Measurements from ENCODE around the gene REEP2.
"Not testable (repeated sequence)": the region's sequence is repeated elsewhere in the genome, so short reads cannot be mapped to it uniquely, and the experiment has no call there.

Gene REEP2

GRCh38 chr5:138466125-138466899 lies 27.5 kb downstream of the REEP2 start:
- DNase-seq, result peak; percentile 48

- no peak for DNase-seq
Measured at GRCh38 chr5:138466900-138467710, 28.2 kb downstream of the REEP2 start.

GRCh38 chr5:138467711-138468132 lies 28.9 kb downstream of the REEP2 start:
- no peak for DNase-seq

DNA sequence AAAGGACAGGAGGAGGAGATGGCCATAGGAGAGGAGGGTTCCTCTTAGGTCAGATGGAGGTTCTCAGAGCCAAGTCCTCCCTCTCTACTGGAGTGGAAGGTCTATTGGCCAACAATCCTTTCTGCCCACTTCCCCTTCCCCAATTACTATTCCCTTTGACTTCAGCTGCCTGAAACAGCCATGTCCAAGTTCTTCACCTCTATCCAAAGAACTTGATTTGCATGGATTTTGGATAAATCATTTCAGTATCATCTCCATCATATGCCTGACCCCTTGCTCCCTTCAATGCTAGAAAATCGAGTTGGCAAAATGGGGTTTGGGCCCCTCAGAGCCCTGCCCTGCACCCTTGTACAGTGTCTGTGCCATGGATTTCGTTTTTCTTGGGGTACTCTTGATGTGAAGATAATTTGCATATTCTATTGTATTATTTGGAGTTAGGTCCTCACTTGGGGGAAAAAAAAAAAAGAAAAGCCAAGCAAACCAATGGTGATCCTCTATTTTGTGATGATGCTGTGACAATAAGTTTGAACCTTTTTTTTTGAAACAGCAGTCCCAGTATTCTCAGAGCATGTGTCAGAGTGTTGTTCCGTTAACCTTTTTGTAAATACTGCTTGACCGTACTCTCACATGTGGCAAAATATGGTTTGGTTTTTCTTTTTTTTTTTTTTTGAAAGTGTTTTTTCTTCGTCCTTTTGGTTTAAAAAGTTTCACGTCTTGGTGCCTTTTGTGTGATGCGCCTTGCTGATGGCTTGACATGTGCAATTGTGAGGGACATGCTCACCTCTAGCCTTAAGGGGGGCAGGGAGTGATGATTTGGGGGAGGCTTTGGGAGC lies 29.5 kb downstream of the REEP2 start:
- no peak for DNase-seq

DNA sequence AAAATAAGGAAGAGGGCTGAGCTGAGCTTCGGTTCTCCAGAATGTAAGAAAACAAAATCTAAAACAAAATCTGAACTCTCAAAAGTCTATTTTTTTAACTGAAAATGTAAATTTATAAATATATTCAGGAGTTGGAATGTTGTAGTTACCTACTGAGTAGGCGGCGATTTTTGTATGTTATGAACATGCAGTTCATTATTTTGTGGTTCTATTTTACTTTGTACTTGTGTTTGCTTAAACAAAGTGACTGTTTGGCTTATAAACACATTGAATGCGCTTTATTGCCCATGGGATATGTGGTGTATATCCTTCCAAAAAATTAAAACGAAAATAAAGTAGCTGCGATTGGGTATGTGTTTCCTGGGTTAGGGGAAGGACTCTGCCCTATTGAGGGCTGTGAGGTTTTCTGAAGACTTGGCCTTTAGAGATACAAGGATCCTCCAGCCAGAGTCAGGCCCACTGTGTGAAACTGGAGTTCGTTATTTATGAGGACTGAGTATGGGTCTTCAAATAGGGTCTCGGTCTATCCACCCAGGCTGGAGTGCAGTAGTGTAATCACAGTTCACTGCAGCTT lies 30.2 kb downstream of the REEP2 start:
- no peak for DNase-seq

DNA sequence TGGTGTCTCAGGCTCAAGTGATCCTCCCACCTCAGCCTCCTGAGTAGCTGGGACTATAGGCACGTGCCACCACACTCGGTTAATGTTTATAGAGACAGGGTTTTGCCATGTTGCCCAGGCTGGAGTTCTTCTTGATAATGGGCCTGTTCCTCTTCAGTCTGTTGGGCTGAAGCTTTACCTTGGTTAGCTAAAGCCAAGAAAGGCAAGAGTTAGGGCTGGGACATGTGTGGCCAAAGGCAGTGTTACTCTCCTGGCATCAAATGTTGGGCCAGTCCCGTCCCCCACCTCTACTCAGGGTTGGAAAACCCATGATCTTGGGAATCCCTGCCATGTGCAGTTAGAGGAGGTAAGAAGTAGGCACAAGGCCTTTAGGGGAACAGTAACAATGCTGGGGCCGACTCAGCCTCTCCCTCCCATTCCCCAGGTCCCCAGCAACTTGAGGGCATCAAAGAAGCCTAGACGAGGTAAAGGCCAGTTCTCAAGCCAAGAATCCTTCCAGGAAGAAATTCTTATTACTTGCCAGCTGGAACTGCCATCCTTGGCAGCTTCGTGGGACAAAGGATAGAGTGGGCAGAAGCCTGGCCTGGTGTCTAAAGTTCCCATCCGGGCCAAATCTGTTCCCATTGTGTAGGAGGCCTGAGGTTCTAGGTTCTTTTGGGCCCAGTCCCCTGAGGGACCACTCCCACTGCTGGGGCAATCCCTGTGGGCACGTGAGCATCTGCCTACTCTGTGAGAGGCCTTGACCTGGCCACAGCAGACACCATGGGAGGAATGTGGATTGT lies 30.9 kb downstream of the REEP2 start:
- DNase-seq, result no peak

GRCh38 chr5:138470322-138471051 lies 31.6 kb downstream of the REEP2 start:
- no peak for DNase-seq

DNA sequence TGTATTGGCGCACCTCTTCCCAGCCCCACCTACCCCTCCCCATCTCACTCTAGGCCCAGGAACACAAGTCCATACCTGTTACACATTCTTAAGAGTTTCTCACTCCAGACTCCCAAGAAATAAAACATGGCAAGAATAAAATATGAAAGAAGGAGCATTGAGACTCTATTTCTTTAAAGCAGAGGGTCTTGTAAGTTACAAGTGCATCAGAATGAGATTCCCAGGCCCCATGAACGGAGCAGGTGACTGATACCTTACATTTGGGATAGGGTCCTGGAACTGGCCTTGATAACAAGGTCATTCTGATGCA lies 32.1 kb downstream of the REEP2 start:
- no peak for DNase-seq

GRCh38 chr5:138472353-138472752 lies 33.5 kb downstream of the REEP2 start:
- no peak for DNase-seq

- DNase-seq, result not testable (repeated sequence)
Measured at GRCh38 chr5:138473151-138473550, 34.3 kb downstream of the REEP2 start.

DNA sequence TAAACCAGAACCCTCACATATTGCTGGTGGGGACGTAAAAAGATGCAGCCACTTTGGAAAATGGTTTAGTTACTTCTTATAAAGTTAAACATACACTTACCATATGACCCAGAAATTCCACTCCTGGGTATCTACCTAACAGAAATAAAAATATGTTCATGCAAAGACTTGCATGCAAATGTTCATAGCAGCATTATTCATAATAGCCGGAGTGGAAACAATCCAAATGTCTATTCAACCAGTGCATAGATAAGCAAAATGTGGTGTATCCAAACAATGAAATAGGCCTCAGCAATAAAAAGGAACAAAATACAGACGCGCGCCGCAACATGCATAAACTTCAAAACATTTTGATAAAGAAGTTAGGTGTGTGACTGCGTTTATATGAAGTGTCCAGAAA lies 38.1 kb downstream of the REEP2 start:
- no peak for DNase-seq

GRCh38 chr5:138482638-138483037 lies 43.8 kb downstream of the REEP2 start:
- no peak for DNase-seq

DNA sequence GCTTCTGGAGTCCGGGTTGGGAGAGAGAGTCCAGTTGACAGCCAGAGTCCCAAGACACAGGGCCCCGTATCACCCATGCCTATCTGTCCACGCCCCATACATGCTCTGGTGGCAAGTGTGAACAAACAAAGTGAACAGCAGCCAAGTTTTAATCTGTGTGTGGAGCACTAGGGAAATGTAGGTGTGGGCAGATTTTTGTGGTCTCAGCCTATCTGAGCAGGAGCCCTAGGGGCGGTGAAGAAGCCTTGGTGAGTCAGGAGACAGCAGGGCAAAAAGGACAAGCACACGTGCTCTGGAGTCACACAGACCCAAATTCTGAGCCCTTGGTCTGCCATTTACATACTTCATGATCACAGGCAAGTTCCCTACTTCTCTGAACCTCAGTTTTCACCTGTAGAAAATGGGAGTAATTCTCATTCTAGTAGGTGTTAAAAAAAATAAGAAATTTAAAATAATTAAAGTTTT lies 49.7 kb downstream of the REEP2 start:
- no peak for DNase-seq

- no peak for DNase-seq
Measured at GRCh38 chr5:138489683-138490061, 50.8 kb downstream of the REEP2 start.

GRCh38 chr5:138490648-138491283 lies 51.9 kb downstream of the REEP2 start:
- DNase-seq, result no peak

GRCh38 chr5:138491284-138491648 lies 52.4 kb downstream of the REEP2 start:
- DNase-seq, result no peak

DNA sequence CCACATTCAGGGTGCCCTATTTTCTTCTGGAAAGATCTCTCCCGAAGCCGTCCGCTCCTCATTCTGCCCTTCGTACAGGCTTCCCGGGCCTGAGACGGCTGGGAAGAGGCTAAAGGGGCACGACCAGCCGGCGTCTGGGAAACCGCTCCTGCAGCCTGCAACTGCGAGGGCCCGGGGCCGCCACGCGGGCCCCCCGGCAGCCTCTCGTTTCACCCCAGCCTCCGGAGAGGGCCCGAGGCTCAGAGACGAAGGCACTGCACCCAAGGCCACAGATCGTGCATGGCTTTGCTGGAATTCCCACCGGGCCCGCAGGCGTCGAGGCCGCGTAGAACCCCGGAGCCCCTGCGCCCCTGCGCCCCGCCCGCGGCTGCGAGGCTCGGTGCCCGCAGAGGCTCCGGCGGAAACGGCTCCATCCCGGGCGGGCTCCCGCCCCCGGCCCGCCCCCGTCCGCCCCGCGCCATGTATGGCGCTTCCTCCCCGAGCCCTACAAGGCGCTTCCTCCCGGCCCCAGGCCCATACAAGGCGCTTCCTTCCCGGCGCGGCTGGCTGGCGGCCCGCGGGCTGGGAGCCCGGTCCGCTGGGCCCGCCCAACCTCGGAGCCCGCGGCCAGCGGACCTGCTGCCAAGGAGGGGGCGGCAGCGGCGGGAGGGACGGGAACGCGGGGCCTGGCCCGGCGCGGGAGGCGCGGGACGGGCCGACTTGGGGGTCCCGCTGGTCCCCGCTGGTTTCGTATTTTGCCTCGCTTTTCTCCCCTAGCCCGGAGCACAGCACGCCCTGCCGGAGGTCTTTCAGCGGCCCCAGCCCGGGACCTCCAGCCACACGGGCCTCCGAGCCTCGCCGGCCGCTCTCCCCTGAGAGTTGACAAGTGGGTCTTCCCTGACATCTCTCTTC lies 53.1 kb downstream of the REEP2 start:
- peak; percentile 90 for DNase-seq

GRCh38 chr5:138492560-138493045 lies 53.7 kb downstream of the REEP2 start:
- no peak for DNase-seq

DNA sequence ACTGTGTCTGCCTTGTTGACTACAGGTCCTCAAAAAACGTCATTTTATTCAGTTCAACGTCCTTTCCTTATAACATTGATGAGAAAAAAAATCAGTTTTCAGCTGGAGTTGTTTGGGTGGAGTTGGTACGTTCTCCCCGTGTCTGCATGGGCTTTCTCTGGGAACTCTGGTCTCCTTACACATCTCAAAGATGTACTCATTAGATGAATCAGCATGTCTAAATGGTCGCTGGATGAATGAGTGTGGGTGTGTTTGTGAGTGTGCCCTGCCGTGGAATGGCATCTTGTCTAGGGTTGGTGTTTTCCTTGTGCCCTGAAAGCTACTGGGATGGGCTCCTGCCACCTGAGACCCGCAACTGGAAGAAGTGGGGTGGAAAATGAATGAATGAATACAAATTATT lies 56.5 kb downstream of the REEP2 start:
- DNase-seq, result no peak

Measured in stimulated activated CD4-positive, alpha-beta T cell treated with anti-CD3 and anti-CD28 coated beads, Interleukin-15, amount 100 ng/mL, for 24 hours (primary cell).